ENCODE results near the gene CABP4.

- TF ChIP-seq CTCF (IDR thresholded peaks at IDR 0.05; ENCODE audit: extremely low read depth in 1 of 2, insufficient read depth in 1 of 2, low read depth in 1 of 2, low read length in 2 of 2) (no peak), MYC (IDR thresholded peaks at IDR 0.05; ENCODE audit: low read depth, low read length) (no peak), POLR2A (IDR thresholded peaks at IDR 0.05; ENCODE audit: low read depth, low read length) (no peak), POLR2AphosphoS5 (IDR thresholded peaks at IDR 0.05; ENCODE audit: insufficient read depth, low read depth, low read length) (no peak), EZH2 (IDR thresholded peaks at IDR 0.05; ENCODE audit: borderline replicate concordance, low read depth, low read length, severe bottlenecking) (no peak)
- TF ChIP-seq, protein P1, sequence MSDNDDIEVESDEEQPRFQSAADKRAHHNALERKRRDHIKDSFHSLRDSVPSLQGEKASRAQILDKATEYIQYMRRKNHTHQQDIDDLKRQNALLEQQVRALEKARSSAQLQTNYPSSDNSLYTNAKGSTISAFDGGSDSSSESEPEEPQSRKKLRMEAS (IDR thresholded peaks at IDR 0.05; ENCODE audit: insufficient read depth, insufficient read length): no peak
Observed at GRCh38 chr11:67503119-67504004, 48.2 kb downstream of the CABP4 start.
